ENCODE results near the gene OXCT2.
"Not testable (repeated sequence)": the region's sequence is repeated elsewhere in the genome, so short reads cannot be mapped to it uniquely, and the experiment has no call there.

The OXCT2 gene

GRCh38 chr1:39798859-39799769 is 28.0 kb upstream of the OXCT2 start:
- peak; percentile 47 for DNase-seq
- TF ChIP-seq, protein P1, sequence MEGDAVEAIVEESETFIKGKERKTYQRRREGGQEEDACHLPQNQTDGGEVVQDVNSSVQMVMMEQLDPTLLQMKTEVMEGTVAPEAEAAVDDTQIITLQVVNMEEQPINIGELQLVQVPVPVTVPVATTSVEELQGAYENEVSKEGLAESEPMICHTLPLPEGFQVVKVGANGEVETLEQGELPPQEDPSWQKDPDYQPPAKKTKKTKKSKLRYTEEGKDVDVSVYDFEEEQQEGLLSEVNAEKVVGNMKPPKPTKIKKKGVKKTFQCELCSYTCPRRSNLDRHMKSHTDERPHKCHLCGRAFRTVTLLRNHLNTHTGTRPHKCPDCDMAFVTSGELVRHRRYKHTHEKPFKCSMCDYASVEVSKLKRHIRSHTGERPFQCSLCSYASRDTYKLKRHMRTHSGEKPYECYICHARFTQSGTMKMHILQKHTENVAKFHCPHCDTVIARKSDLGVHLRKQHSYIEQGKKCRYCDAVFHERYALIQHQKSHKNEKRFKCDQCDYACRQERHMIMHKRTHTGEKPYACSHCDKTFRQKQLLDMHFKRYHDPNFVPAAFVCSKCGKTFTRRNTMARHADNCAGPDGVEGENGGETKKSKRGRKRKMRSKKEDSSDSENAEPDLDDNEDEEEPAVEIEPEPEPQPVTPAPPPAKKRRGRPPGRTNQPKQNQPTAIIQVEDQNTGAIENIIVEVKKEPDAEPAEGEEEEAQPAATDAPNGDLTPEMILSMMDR (IDR thresholded peaks at IDR 0.05; ENCODE audit: low read depth, low read length): peak; percentile 15; the same call in 1 of the 2 replicates
- H3K9me3 ChIP-seq (ENCODE audit: severe bottlenecking); H3K27ac ChIP-seq; H3K36me3 ChIP-seq; H3K4me3 ChIP-seq (ENCODE audit: low read depth, low read length); H3K27me3 ChIP-seq (ENCODE audit: insufficient read depth, low read depth, severe bottlenecking): not testable (repeated sequence)

GRCh38 chr1:39795651-39796050 is 24.5 kb upstream of the OXCT2 start:
- no peaks in the 10 kb centered on the region for H3K36me3 ChIP-seq
- no peaks in the 10 kb centered on the region for H3K9me3 ChIP-seq (ENCODE audit: severe bottlenecking)
- TF ChIP-seq, protein P1 (IDR thresholded peaks at IDR 0.05; ENCODE audit: low read depth, low read length): no peak
- H3K27me3 ChIP-seq (ENCODE audit: insufficient read depth, low read depth, severe bottlenecking): no peaks in the 10 kb centered on the region
- DNase-seq: no peak
- H3K27ac ChIP-seq: no peak overlapping the region
- no peak overlapping the region for H3K4me3 ChIP-seq (ENCODE audit: low read depth, low read length)

DNA sequence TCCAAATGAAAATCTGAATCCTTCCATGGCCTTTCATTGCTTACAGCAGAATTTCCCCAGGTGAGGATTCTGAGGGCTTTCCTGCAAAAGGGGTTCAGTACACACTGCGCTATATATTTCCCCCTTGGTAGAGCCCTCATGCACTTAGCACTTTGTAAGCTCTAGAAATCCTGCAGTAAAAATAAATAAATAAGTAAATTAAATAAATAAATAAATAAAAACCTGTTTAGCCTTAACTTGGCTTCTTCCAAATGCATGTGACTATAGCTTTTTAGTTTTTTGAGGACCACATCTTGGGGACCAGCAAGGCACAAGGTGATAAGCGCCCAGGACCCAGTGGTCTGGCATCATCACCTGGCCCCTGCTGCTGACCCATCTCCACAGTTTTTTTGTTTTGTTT is 20.7 kb upstream of the OXCT2 start:
- no peak for DNase-seq
- TF ChIP-seq, protein P1 (IDR thresholded peaks at IDR 0.05; ENCODE audit: low read depth, low read length): no peak
- H3K4me3 ChIP-seq (ENCODE audit: low read depth, low read length): no peak overlapping the region
- H3K9me3 ChIP-seq (ENCODE audit: severe bottlenecking): no peaks in the 10 kb centered on the region
- no peak overlapping the region for H3K27ac ChIP-seq
- no peaks in the 10 kb centered on the region for H3K36me3 ChIP-seq
- H3K27me3 ChIP-seq (ENCODE audit: insufficient read depth, low read depth, severe bottlenecking): no peaks in the 10 kb centered on the region

DNA sequence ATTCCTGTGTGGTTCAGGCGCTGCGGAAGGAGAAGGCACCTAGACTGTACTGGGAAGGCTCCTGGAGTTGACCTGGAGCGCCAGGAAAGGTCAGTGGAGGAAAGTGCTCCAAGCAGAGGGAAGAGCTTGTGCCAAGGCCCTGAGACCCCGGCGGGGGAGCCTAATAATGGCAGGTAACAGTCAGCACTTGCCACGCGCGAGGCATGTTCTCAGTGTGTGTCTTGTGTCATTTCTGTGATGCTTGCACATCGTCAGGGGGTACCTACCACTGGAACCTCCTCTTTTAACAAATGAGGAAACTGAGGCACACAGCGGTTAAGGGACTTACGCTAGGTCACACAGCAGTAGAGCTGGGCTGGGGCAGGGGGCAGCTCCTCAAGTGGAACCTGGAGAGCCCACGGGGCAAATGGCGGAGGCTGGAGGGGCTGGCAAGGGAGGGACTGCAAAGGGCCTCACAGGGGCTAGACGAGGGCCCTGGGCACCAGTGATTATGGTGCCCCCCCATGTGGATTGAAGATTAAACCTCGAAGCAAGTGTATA is 18.5 kb upstream of the OXCT2 start:
- Histone ChIP-seq H3K27ac (peak overlapping the region; percentile 59; the same call in 1 of the 2 replicates), H3K27me3 (ENCODE audit: insufficient read depth, low read depth, severe bottlenecking) (no peaks in the 10 kb centered on the region), H3K4me3 (ENCODE audit: low read depth, low read length) (peak overlapping the region; percentile 45), H3K9me3 (ENCODE audit: severe bottlenecking) (no peaks in the 10 kb centered on the region), H3K36me3 (no peaks in the 10 kb centered on the region)
- DNase-seq: no peak
- TF ChIP-seq, protein P1 (IDR thresholded peaks at IDR 0.05; ENCODE audit: low read depth, low read length): no peak

- Histone ChIP-seq H3K27ac (peak within 1 kb of the TSS; percentile 59), H3K4me3 (ENCODE audit: low read depth, low read length) (peak within 1 kb of the TSS; percentile 53), H3K36me3 (no peaks in the 10 kb centered on the region), H3K9me3 (ENCODE audit: severe bottlenecking) (no peaks in the 10 kb centered on the region), H3K27me3 (ENCODE audit: insufficient read depth, low read depth, severe bottlenecking) (no peaks in the 10 kb centered on the region)
- DNase-seq: peak; percentile 81
- TF ChIP-seq, protein P1 (IDR thresholded peaks at IDR 0.05; ENCODE audit: low read depth, low read length): no peak
Measured at GRCh38 chr1:39788758-39789570, 17.8 kb upstream of the OXCT2 start, which contains the start of gene BMP8B. Gene BMP8B, minus strand, starts transcription at chr1:39788865. Its CDS starts 380 bp downstream, at chr1:39788485.
